KG1 (cell line): ENCODE data around the gene ZNF280B.
"Not testable (repeated sequence)": the region's sequence is repeated elsewhere in the genome, so short reads cannot be mapped to it uniquely, and the experiment has no call there.

Experiments
- DNase-seq: peaks from one replicate; lab custom pipeline; 2025; lab: John Stamatoyannopoulos, UW

ZNF280B gene

GRCh38 chr22:22463855-22464540, 44.5 kb downstream of the ZNF280B start:
- DNase-seq = peak; percentile 32

- DNase-seq = no peak
These were observed 45.6 kb downstream of the ZNF280B start for GRCh38 chr22:22462813-22463567.

- DNase-seq = no peak
These were observed 47.0 kb downstream of the ZNF280B start for GRCh38 chr22:22461583-22461982.

GRCh38 chr22:22461111-22461510, 47.4 kb downstream of the ZNF280B start:
- no peak for DNase-seq

- DNase-seq = peak; percentile 11
These were observed 47.9 kb downstream of the ZNF280B start for GRCh38 chr22:22460635-22461034.

- no peak for DNase-seq
These were observed 48.5 kb downstream of the ZNF280B start for GRCh38 chr22:22460060-22460459.

- DNase-seq = no peak
These were observed 49.5 kb downstream of the ZNF280B start for GRCh38 chr22:22458896-22459588.

- no peak for DNase-seq
These were observed 50.2 kb downstream of the ZNF280B start for GRCh38 chr22:22458387-22458786.

GRCh38 chr22:22454997-22455396, 53.5 kb downstream of the ZNF280B start:
- no peak for DNase-seq

GRCh38 chr22:22452996-22453686, 55.4 kb downstream of the ZNF280B start:
- no peak for DNase-seq

GRCh38 chr22:22452211-22452610, 56.3 kb downstream of the ZNF280B start:
- no peak for DNase-seq

GRCh38 chr22:22450343-22450839, 58.2 kb downstream of the ZNF280B start:
- peak; percentile 39 for DNase-seq

GRCh38 chr22:22449819-22450218, 58.7 kb downstream of the ZNF280B start:
- no peak for DNase-seq

GRCh38 chr22:22446517-22446916, 62.0 kb downstream of the ZNF280B start:
- DNase-seq = no peak

GRCh38 chr22:22444007-22444589, 64.4 kb downstream of the ZNF280B start:
- DNase-seq = not testable (repeated sequence)

GRCh38 chr22:22442928-22443709, 65.4 kb downstream of the ZNF280B start:
- DNase-seq = no peak

- not testable (repeated sequence) for DNase-seq
These were observed 66.9 kb downstream of the ZNF280B start for GRCh38 chr22:22441626-22442025.

- DNase-seq = no peak
These were observed 68.4 kb downstream of the ZNF280B start for GRCh38 chr22:22440188-22440587.
